ENCODE data around the gene RAB6D. TPM values are rescaled to one million over a fixed set of nuclear protein-coding genes. Genes with fewer than 3 reads are reported as not detected.
"Not testable (repeated sequence)": the region's sequence is repeated elsewhere in the genome, so short reads cannot be mapped to it uniquely, and the experiment has no call there.

Gene RAB6D
- total RNA-seq, 2 experiments from 2014 or later = not detected

- H3K4me3 ChIP-seq (ENCODE audit: low read length); POLR2A ChIA-PET; H3K4me3 Mint-ChIP-seq; H3K27ac Mint-ChIP-seq; H3K36me3 ChIP-seq (ENCODE audit: insufficient read depth, low read length); intact Hi-C loops (cut with DNase I, micrococcal nuclease); H3K4me1 Mint-ChIP-seq (ENCODE audit: low read depth); H3K9me3 Mint-ChIP-seq; CTCF ChIA-PET; H3K27me3 ChIP-seq (ENCODE audit: control insufficient read depth in 1 of 2, insufficient read depth in 2 of 2, low read length in 2 of 2); H3K27ac ChIP-seq (ENCODE audit: low read depth in 1 of 2, low read length in 2 of 2); H3K4me1 ChIP-seq (ENCODE audit: insufficient read depth, low read length); H3K36me3 Mint-ChIP-seq (ENCODE audit: low read depth); DNase-seq; ATAC-seq (ENCODE audit: poor library complexity): not testable (repeated sequence)
- H3K9me3 ChIP-seq (ENCODE audit: control insufficient read depth in 1 of 2, insufficient read depth in 1 of 2, low read length in 2 of 2) = peaks cover 0 to 11% of the 10 kb centered on the region in 2 experiments
- peaks cover 65% of the 10 kb centered on the region for H3K27me3 Mint-ChIP-seq
Observed at GRCh38 chr2:131353167-131353697, 10.7 kb downstream of the RAB6D start.

DNA sequence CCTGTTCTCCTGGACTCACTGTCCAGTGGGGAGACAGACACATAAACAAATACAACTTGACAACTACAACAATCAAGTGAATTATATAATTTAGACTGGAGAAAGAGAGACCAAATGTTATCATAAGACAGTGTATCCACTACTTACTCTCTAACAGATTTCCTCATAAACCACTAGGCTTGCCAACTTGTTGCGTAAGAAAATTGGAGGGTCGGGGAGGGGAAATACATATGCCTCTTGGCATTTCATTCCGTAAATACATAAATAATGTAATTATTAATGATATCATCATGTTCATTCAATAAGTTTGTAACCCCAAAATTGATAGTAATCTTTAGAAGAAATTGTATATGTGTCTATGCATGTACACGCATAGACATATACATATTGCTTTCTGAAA is 14.9 kb downstream of the RAB6D start:
- no peak overlapping the region for H3K27ac Mint-ChIP-seq
- H3K4me3 ChIP-seq (ENCODE audit: low read length) = no peak overlapping the region
- no peaks in the 10 kb centered on the region for H3K27me3 ChIP-seq (ENCODE audit: control insufficient read depth in 1 of 2, insufficient read depth in 2 of 2, low read length in 2 of 2)
- no peak for DNase-seq
- peaks cover 0 to 11% of the 10 kb centered on the region in 2 experiments for H3K9me3 ChIP-seq (ENCODE audit: control insufficient read depth in 1 of 2, insufficient read depth in 1 of 2, low read length in 2 of 2)
- no peak for TF ChIP-seq CTCF (IDR thresholded peaks at IDR 0.05)
- H3K36me3 Mint-ChIP-seq (ENCODE audit: low read depth) = no peaks in the 10 kb centered on the region
- H3K27me3 Mint-ChIP-seq = peaks cover 31% of the 10 kb centered on the region
- intact Hi-C loops (cut with DNase I, micrococcal nuclease) = no loop called here
- ChIA-PET CTCF (no interaction called here), POLR2A (no interaction called here)
- ATAC-seq (ENCODE audit: poor library complexity) = no peak
- no peak overlapping the region for H3K27ac ChIP-seq (ENCODE audit: low read depth in 1 of 2, low read length in 2 of 2)
- no peaks in the 10 kb centered on the region for H3K36me3 ChIP-seq (ENCODE audit: insufficient read depth, low read length)
- no peak overlapping the region for H3K4me3 Mint-ChIP-seq
- no peaks in the 10 kb centered on the region for H3K4me1 Mint-ChIP-seq (ENCODE audit: low read depth)
- H3K9me3 Mint-ChIP-seq = no peaks in the 10 kb centered on the region
- no peaks in the 10 kb centered on the region for H3K4me1 ChIP-seq (ENCODE audit: insufficient read depth, low read length)

- H3K36me3 Mint-ChIP-seq (ENCODE audit: low read depth) = not testable (repeated sequence)
Observed at GRCh38 chr2:131347035-131347434, 16.9 kb downstream of the RAB6D start.

DNA sequence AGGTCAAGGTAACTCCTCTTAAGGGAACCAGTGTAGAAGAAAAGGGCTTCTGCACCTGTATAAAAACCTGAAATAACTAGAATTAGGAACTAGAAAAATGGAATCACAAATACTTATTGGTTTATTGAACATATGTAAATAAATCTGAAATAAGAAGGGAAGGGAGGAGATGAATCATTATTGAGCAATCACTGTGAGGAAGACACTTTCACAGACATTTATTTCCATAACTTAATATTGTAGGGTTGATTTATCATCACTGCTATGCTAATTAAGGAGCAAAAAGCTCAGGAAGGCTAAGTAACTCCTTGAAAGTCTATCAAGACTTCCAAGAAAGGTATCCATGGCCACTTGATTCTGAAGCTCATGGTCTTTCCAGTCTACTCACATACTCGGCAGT is 24.7 kb downstream of the RAB6D start:
- ATAC-seq (ENCODE audit: poor library complexity); H3K4me3 Mint-ChIP-seq; POLR2A ChIA-PET; H3K36me3 Mint-ChIP-seq (ENCODE audit: low read depth); H3K27ac Mint-ChIP-seq; H3K9me3 ChIP-seq (ENCODE audit: control insufficient read depth in 1 of 2, insufficient read depth in 1 of 2, low read length in 2 of 2); H3K4me1 Mint-ChIP-seq (ENCODE audit: low read depth); H3K4me1 ChIP-seq (ENCODE audit: insufficient read depth, low read length); H3K36me3 ChIP-seq (ENCODE audit: insufficient read depth, low read length); DNase-seq; CTCF ChIA-PET; H3K9me3 Mint-ChIP-seq; H3K4me3 ChIP-seq (ENCODE audit: low read length); H3K27ac ChIP-seq (ENCODE audit: low read depth in 1 of 2, low read length in 2 of 2): not testable (repeated sequence)
- H3K27me3 Mint-ChIP-seq = peaks cover 46% of the 10 kb centered on the region
- peaks cover 0 to 11% of the 10 kb centered on the region in 2 experiments for H3K27me3 ChIP-seq (ENCODE audit: control insufficient read depth in 1 of 2, insufficient read depth in 2 of 2, low read length in 2 of 2)
- intact Hi-C loops (cut with DNase I, micrococcal nuclease) = loop anchor here in 1 of 2 experiments (5.0 kb wide), 1 partner anchor 187 kb away; no protein-coding TSS in a partner anchor

More at GRCh38 chr2:131347035-131347434, 16.9 kb downstream of the RAB6D start:
- H3K4me3 Mint-ChIP-seq; H3K27ac ChIP-seq (ENCODE audit: low read depth in 1 of 2, low read length in 2 of 2); CTCF ChIA-PET; POLR2A ChIA-PET; H3K27ac Mint-ChIP-seq; intact Hi-C loops (cut with DNase I, micrococcal nuclease); H3K4me1 ChIP-seq (ENCODE audit: insufficient read depth, low read length); DNase-seq; H3K9me3 Mint-ChIP-seq; H3K27me3 ChIP-seq (ENCODE audit: control insufficient read depth in 1 of 2, insufficient read depth in 2 of 2, low read length in 2 of 2); H3K36me3 ChIP-seq (ENCODE audit: insufficient read depth, low read length); H3K4me3 ChIP-seq (ENCODE audit: low read length); ATAC-seq (ENCODE audit: poor library complexity); H3K4me1 Mint-ChIP-seq (ENCODE audit: low read depth); H3K9me3 ChIP-seq (ENCODE audit: control insufficient read depth in 1 of 2, insufficient read depth in 1 of 2, low read length in 2 of 2): not testable (repeated sequence)
- H3K27me3 Mint-ChIP-seq = peaks cover 23% of the 10 kb centered on the region

DNA sequence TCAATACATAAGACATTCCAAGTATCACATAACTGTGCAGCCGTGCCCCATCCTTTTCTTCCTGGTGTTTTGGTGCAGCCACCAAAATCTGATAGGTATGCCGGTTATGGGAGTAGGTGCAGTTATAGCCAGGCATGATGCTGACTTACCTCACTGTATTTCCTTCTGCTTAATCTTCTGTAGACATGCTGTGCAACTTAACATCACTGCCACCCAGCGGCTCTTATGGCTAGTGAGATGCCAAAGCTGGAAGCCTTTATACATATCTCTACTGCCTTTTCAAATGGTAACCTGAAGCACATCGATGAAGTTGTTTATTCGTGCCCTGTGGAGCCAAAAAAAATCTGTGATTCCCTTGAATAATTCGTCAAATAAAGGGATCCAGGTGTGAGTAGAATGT is 28.6 kb downstream of the RAB6D start:
- CTCF ChIA-PET; H3K27ac ChIP-seq (ENCODE audit: low read depth in 1 of 2, low read length in 2 of 2); H3K36me3 ChIP-seq (ENCODE audit: insufficient read depth, low read length); H3K4me3 ChIP-seq (ENCODE audit: low read length); H3K36me3 Mint-ChIP-seq (ENCODE audit: low read depth); H3K27ac Mint-ChIP-seq; H3K4me1 Mint-ChIP-seq (ENCODE audit: low read depth); POLR2A ChIA-PET; H3K4me3 Mint-ChIP-seq; H3K4me1 ChIP-seq (ENCODE audit: insufficient read depth, low read length); H3K9me3 ChIP-seq (ENCODE audit: control insufficient read depth in 1 of 2, insufficient read depth in 1 of 2, low read length in 2 of 2); ATAC-seq (ENCODE audit: poor library complexity); H3K9me3 Mint-ChIP-seq: not testable (repeated sequence)
- intact Hi-C loops (cut with DNase I, micrococcal nuclease) = loop anchor here in 1 of 2 experiments (5.0 kb wide), 1 partner anchor 183 kb away; no protein-coding TSS in a partner anchor
- H3K27me3 ChIP-seq (ENCODE audit: control insufficient read depth in 1 of 2, insufficient read depth in 2 of 2, low read length in 2 of 2) = peaks cover 0 to 15% of the 10 kb centered on the region in 2 experiments
- peaks cover 62% of the 10 kb centered on the region for H3K27me3 Mint-ChIP-seq
- peak in 5 of 14 experiments; percentile 5 to 15 (median 9) for DNase-seq

DNA sequence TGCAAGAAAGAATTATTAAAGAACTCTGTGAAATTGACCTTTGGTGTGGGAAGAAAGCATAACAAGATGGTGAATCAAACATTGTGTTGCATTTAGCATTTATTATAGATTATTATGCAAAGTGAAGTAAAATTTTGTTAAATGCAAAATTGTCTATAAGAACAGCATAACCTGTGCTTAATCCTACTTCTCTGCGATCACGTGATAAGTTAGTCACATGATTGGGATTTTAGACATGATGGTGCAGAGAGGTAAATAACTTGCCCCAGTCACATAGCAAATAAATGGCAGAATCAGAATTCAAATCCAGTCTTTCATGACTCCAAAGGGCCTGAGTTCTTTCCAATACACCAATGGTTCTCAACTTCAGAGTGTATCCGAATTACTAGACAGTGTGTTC is 31.3 kb downstream of the RAB6D start:
- peaks cover 0 to 12% of the 10 kb centered on the region in 2 experiments for H3K27me3 ChIP-seq (ENCODE audit: control insufficient read depth in 1 of 2, insufficient read depth in 2 of 2, low read length in 2 of 2)
- intact Hi-C loops (cut with DNase I, micrococcal nuclease); H3K27ac Mint-ChIP-seq; CTCF ChIA-PET; H3K36me3 ChIP-seq (ENCODE audit: insufficient read depth, low read length); H3K9me3 ChIP-seq (ENCODE audit: control insufficient read depth in 1 of 2, insufficient read depth in 1 of 2, low read length in 2 of 2); H3K4me3 Mint-ChIP-seq; H3K9me3 Mint-ChIP-seq; H3K27ac ChIP-seq (ENCODE audit: low read depth in 1 of 2, low read length in 2 of 2); H3K36me3 Mint-ChIP-seq (ENCODE audit: low read depth); ATAC-seq (ENCODE audit: poor library complexity); H3K4me1 ChIP-seq (ENCODE audit: insufficient read depth, low read length); H3K4me1 Mint-ChIP-seq (ENCODE audit: low read depth); H3K4me3 ChIP-seq (ENCODE audit: low read length); DNase-seq; POLR2A ChIA-PET: not testable (repeated sequence)
- H3K27me3 Mint-ChIP-seq = peaks cover 55% of the 10 kb centered on the region

Measured in CD4-positive, alpha-beta T cell (primary cell).